HPDE6-E6E7 (cell line): ENCODE data around the gene USP8.
"Not testable (repeated sequence)": the region's sequence is repeated elsewhere in the genome, so short reads cannot be mapped to it uniquely, and the experiment has no call there.

Experiments
- DNase-seq: peaks from one replicate; pipeline ENCODE4 v3.0.0; 2011; ENCODE audit warnings: missing footprints; ENCODE audit errors: extremely low spot score

USP8 gene

DNA sequence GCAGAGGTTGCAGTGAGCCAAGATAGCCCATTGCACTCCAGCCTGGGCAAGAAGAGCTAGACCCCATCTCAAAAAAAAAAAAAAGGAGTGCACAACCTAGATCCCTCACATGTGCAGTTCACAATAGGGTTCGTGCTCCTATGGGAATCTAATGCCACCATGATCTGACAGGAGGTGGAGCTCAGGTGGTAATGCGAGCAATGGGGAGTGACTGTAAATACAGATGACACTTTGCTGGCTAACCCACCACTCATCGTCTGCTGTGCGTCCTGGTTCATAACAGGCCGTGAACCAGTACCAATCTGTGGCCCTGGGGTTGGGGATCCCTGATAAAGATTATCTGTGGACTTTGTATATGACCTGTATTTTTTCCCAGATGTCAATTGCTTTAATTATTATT, 16.7 kb downstream of the USP8 start:
- DNase-seq = no peak

DNA sequence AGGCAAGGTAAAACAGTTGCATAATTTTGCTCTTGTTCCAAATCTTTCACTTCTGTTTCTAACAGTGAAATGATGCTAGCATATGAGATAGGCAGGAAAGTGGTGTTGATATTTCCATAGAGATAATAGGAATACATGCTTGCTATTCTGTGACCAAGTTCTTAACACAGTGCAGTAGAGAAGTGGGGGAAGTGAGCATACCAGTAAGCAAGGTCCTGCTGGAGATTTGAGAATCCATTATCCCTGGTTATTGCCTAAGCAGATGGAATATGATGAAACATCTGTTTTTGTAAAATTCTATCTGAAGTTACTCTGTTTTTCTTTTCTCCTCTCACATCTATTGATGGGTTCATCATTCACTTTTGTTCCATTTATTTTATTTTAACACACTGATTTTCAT, 28.7 kb downstream of the USP8 start:
- no peak for DNase-seq

DNA sequence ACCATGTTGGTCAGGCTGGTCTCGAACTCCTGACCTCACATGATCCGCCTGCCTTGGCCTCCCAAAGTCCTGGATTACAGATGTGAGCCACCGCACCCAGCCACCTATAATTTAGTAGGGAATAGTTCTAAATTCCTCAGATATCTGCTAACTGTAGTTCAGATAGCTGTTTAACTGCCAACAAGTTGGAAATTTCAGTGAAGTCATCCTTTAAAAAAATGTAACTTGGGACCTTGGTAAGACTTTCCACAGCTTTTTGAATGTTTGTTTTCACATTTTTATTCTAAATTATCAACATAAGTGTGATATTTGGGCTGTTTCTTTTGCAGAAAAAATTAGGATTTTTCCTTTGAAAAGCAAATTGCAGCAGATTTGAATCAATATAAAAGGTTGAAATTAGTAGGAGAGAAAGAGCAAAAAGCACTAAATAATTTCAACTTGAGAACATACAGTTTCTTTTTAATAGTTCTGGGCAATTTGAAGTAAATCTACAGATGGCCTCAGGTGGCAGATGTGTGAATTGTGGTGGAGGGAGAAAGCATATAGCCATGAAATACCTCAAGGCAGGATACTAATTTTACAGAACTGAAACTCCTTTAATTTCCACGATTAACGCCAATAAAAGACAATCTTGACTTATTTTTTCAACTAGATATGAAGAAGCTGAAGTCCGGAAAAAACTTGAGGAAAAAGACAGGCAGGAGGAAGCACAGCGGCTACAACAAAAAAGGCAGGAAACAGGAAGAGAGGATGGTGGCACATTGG, 34.3 kb downstream of the USP8 start:
- no peak for DNase-seq

DNA sequence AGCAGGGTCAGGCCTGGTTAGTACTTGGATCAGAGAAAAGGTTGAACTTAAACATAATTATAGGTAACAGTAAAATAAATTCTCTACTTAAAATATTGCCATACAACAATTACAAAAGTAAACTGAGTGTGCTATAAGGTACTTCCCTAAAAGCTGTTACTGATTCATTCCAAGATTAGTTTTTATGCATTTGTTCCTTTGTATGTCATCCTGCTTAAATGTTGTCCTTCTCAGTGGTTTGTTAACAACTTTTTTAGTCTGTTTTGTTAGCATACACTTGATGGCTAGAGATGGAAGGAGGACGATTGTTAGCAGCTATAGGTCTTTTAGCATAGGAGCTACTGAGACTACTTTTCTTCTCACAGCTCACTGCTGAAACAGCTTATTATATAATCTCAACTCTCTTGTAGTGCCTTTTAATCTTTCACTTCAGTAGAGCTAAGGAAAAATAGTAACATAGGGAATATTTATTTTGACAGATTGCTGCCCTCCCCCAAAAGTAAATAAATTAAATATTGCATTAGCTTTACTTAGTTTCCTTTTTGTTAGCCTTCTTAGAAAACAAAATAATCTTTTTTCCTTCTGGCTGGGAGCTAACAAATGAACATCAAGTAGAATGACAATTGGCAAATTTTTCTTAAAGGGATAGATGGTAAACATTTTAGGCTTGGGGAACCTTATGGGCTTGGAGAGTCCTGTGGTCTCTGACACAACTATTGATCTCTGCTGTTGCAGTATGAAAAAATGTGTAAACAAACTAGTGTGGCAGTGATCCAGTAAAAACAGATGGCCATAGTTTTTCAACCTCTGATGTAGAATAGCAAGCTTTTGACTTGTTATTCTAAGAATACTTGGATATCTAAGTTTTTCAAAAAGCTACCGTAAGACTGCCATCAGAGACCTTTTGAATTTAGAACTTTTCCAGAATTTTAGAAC, 39.5 kb downstream of the USP8 start:
- no peak for DNase-seq

DNA sequence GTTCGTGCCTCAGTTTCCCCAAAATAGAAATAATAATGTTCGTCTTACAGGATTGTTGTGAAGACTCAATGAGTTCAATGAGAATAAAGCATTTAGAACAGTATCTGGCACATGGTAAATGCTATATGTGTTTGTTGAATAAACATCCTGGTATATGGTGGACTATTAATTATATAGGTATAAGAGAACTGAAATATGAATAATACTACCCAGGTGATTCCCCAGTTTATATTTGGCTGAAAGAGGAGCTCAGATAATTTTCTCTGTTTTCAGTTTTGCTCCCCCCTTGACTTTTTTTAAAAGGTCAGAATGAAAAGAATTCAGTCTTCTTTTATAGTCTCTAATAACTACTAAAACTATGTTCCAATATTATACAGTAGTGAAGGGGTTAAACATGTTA, 46.9 kb downstream of the USP8 start:
- no peak for DNase-seq

DNA sequence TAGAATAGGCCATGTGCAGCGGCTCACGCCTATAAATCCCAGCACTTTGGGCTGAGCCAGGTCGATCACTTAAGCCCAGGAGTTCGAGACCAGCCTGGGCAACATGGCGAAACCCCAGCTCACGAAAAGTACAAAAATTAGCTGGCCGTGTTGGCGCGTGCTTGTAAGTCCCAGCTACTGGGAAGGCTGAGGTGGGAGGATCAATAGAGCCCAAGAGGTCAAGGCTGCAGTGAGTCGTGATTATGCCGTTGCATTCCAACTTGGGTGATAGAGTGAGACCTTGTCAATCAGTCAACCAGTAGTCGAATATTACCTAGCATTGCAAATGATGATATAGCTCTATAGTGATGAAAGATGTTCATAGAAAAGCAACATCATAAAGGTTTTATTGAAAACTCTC, 51.9 kb downstream of the USP8 start:
- no peak for DNase-seq

DNA sequence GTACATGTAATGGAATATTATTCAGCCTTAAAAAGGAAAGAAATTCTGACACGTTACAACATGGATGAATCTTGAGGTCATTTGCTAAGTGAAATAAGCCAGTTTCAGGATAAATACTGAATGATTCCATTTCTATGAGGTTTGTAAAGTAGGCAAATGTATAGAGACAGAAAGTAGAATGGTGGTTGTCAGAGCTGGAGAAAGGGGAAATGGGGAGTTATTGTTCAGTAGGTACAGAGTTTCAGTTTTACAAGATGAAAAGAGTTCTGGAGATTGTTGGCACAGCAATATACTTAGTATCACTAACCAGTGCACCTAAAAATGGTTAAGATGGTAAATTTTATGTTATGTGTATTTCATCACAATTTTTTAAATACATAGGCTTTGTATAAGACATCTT, 60.6 kb downstream of the USP8 start:
- DNase-seq = no peak

DNA sequence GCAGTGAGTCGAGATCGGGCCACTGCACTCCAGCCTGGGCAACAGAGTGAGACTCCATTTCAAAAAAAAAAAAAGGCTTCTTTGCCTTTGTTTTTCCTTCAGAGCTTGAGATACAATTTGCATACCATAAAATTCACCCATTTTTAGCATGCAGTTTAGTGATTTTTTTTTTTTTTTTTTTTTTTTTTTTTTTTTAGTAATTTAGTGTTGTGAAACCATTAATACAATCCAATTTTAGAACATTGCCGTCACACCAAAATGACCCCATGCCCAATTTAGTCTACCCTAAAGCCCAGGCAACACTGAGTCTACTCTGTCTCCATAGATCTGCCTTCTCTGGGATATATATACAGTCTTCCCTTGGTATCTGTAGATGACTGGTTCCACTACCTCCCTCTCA, 61.2 kb downstream of the USP8 start:
- DNase-seq = no peak

DNA sequence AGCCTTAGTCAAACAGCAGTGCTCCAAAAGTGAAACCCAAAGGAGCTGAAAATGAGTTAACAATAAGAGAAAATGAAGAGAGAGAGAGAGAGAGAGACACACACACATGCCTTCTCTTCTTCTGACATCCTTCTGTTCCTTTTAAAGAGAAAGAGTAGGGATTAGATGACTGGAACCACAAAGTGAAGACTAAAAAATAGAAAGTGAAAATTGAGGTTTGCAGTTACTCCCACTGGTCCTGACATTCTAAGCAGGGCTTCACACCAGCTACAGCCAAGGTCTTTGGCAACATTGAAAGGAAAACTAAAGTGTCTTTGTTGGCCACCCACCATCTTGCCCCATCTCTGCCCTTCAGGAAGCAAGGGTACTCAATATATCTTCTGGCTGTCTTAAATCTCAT, 63.1 kb downstream of the USP8 start:
- DNase-seq = no peak

DNA sequence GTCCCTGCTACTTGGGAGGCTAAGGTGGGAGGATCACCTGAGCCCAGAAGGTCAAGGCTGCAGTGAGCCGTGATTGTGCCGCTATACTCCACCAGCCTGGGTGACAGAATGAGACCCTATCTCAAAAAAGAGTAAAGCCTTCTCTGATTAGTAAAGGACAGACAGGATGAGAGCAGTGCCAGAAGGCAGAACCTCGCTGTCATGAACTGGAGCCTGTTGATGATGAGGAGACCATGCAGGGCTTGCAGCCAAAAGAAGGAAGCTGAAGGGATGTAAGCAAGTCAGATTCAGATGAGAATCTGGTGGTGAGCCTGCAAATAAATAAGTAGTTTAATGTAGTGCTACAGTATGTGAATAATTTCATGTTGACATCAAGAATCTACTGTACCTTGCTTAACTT, 69.4 kb downstream of the USP8 start:
- DNase-seq = no peak

DNA sequence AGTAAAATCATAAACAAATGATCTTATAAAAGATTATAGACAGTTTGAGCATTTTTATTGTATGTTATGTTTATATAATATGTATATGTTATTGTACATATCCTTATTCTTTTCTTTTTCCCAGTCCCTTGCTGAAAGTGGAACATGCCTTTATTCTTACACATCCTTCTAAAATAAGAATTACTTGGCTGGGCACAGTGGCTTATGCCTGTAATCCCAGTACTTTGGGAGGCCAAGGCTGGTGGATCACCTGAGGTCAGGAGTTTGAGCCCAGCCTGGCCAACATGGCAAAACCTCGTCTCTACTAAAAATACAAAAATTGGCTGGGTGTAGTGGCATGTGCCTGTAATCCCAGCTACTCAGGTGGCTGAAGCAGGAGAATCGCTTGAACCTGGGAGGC, 70.3 kb downstream of the USP8 start:
- not testable (repeated sequence) for DNase-seq

DNA sequence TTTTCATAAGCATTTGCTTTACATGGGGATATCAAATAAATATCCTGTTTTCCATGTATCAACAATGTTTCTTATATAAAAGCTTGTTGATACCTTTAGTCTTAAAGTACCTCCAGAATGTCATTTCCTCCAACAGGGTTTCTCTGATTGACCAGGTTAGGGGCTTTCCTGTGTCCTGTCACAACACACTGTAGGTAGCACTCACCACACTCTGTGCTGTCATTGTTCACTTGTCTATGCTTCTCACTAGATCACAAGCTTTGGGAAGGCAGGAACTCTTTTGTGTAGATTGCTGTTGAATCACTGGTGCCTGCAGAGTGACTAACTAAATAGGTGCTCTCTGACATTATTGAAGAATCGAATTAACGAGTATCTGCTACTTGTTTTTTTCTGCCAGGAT, 72.5 kb downstream of the USP8 start:
- DNase-seq = no peak

DNA sequence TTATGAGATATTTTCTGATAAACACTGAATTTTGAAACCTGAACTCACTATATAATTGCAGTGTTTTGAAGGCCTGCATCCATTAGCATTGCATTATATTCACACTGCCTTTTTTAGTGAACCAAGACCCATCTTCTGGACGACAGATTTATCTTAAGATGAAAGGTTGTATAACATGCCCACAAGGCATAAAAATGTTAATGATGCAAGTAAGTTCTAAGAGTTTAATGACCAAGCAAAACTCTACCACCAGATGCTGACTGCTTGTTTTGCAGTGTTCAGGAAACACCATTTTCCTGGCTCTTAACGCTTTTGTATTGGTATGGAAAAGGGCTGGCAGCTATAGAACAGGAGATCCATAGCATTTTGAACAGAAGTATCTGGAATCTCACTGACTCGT, 76.1 kb downstream of the USP8 start:
- no peak for DNase-seq

DNA sequence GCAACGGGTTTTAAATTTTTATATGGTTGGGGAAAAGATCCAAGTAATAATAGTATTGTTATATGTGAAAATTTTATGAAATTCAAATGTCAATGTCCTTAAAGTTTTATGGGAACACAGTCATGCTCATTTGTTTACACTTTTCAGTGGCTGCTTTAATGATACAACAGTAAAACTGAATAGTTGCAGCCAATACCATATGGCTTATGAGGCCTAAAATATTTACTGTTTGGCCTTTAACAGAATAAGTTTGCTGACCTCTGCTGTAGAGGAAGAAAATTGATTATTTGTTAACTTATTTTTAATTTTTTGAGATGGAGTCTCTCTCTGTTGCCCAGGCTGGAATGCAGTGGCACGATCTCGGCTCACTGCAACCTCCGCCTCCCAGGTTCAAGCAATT, 77.6 kb downstream of the USP8 start:
- no peak for DNase-seq

DNA sequence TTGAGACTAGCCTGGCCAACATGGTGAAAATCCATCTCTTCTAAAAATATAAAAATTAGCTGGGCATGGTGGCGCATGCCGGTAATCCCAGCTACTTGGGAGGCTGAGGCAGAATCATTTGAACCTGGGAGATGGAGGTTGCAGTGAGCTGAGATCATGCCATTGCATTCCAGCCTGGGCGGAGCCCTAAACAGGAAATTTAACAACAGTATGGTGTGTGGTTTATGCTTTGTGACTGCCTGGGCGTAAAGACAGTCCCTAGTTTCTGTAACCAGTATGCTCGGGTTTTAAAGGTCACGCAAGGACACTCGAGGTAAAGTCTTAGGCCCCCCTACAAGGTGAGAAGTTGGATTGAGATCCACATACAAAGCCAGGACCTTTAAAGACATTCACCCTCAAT, 78.9 kb downstream of the USP8 start:
- DNase-seq = no peak

DNA sequence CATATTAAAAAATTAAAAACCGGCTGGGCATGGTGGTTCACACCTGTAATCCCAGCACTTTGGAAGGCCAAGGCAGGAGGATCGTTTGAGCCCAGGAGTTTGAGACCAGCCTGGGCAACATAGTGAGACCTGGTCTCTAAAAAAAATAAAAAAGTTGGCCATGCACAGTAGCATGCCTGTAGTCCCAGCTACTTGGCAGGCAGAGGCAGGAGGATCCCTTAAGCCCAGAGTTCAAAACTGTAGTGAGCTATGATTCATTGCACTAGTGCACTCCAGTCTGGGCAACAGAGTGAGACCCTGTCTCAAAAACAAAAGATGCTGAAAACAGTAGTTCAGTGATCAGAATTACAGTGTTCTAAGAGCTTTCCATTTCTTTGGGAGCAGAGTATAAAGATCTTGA, 81.5 kb downstream of the USP8 start:
- not testable (repeated sequence) for DNase-seq

DNA sequence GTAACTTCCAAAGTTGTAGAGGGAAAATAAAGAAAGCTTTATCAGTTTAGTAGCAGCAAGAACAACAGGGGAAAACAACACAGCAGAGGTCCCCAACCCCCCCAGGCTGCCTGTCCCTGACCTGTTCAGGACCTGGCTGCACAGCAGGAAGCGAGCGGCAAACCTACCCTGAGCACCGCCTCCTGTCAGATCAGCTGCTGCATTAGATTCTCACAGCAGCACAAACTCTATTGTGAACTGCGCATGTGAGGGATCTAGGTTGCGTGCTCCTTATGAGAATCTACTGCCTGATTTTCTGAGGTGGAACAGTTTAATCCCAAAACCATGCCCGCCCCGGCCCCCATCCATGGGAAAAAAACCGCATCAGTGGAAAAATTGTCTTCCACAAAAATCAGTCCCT, 81.9 kb downstream of the USP8 start:
- no peak for DNase-seq

DNA sequence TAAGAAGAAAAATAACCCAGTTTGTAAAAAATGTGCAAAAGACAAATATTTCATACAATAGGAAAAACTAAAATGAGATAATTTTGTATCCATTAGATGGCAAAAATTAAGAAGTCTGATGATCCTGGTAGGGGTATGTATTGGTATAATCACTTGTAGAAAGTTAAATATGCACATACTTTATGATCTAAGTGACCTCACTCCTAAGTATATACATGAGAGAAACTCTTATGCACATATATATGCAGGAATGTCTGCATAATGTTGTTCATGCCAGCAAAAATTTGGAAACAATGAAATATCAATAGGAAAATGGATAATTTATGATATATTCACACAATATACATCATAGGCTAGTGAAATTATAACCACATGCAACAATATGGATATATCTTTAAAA, 88.8 kb downstream of the USP8 start:
- no peak for DNase-seq

DNA sequence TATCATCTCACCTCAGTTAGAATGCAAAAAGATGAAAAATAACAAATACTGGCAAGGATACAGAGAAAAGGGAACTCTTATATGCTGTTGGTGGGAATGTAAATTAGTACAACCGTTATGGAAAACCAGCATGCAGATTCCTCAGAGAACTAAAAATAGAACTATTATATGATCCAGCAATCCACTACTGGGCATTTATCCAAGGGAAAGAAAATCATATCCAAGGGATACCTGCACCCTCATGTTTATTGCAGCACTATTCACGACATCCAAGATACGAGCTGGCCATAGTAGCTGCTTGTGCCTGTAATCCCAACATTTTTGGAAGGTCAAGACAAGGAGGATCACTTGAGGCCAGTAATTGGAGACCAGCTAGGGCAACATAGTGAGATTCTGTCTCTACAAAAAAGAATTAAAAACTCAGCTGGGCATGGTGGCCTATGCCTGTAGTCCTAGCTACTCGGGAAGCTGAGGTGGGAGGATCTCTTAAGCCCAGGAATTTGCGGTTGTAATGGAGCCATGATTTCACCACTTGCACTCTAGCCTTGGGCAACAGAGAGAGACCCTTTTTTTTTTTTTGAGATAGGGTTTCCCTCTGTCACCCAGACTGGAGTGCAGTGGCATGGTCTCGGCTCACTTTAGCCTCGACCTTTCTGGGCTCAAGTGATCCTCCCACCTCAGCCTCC, 95.7 kb downstream of the USP8 start:
- DNase-seq = no peak

DNA sequence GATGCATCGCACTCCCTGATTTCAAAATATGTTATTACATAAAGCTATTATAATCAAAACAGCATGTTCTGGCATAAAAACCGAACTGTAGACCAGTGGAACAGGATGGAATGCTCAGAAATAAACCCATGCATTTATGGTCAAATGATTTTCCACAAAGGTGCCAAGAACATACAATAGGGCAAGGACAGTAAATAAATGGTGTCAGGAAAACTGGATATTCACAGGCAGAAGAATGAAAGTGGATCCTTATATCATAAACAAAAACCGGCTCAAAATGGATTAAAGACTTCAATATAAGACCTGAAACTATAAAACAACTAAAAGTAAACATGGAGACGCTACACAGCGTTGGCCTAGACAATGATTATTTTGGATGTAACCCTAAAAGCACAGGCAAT, 99.6 kb downstream of the USP8 start:
- DNase-seq = no peak

DNA sequence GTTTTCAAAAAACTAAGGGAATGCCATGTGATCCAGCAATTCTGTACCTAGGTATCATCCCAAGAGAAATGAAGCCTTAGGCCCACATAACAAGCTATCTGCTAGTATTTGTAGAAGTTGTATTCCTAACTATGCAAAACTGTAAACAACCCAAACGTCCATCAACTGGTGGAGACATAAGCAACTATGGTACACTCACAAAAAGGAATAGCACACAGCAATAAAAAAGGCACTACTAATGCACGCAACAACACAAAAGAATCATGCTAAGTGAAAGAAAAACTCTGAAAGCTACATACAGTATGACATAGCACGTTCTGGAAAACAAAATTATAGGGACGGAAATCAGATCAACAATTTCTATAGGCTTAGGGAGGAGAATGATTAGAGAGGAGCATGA, 107.0 kb downstream of the USP8 start:
- no peak for DNase-seq

DNA sequence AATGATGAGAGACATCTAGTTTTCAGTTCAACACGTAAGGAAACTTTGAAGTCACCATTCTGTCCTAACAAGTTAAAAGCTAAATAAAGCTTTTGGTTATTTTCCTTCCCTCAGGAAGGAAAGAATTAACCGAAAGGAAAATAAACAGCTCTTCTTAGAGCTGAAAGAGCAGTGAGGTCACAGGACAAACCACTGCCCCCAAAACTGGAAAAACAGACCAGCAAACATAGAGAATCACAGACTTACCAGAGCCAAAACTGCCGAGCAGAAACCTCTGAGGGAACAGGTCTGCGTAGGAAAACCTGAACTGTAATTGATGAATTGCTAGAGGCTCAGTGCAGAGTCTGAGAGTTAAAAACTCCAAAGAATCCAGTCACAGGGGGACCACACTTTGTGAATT, 107.6 kb downstream of the USP8 start:
- no peak for DNase-seq

DNA sequence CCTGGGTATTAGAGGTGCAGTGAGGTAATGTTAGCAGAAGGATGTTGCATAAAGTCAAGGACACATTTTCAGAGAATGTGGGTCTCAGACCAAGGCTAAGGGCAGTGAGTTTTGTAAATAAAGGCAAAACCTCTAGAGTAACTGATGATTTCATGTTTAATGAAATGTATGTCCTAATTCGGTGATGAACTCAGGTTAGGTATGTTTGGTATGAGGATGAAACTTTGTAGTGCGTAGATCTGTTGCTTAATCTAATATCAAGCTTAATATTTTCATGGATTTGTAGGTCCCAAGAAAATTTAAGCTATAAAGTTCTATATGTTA, 118.6 kb downstream of the USP8 start:
- no peak for DNase-seq
